COLO829 (cell line): ENCODE data around the gene TACC2.

Source experiments
- DNase-seq: peaks from one replicate; pipeline ENCODE4 v3.0.0; 2012; ENCODE audit warnings: low spot score

Gene TACC2

DNA sequence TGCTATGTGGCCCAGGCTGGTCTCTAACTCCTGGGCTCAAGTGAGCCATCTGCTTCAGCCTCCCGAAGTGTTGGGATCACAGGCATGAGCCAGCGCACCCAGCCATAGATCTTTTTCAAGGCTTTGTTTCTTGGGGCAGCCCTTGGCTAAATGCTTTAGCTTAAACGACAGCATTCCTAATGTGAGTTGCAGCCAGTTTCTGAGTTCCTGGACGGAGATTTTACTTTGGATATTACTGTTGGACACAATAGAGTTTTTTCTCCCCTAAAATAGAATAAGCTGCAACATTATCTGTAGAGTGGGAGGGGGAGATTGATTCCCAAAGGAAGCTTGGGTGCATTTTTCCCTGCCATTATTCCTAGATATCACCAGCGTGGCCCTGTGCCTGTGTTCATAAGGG is 179.1 kb downstream of the TACC2 start:
- no peak for DNase-seq

DNA sequence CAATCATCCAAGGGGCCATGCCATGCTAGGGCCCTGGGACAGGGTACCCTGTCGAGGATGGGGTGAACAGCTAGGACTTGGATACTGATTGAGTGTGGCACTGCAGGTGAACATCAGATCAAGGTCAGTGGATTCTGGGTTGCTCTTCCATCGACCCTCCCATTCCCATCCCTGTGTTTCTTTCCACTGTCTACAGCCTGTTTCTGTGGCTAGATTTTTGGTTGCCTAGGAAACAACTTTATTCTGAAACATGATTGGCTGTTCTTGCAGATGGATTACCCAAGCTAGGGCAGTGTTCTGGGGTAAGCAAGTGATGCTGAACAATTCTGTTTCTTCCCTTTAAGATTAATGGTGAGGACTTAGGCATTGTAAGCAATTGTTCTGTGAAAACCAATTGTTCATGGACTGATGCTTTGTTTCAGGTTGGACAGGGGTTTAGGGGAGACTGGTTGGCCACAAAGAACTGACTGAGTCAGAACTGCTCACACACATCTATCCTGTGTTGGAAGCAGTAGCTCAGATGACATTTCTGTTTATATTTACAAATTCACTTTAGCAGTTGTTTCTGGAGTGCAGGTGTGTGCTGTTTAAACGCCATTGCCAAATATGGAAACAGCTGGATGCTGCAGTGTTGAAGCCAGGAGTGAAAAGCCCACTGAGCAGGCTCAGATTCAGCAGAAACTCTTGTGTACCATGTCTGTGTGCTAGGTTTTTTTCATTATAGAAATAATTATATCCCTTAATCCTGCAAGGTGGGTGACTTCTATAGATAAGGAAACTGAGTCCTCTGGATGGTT is 179.8 kb downstream of the TACC2 start:
- no peak for DNase-seq

DNA sequence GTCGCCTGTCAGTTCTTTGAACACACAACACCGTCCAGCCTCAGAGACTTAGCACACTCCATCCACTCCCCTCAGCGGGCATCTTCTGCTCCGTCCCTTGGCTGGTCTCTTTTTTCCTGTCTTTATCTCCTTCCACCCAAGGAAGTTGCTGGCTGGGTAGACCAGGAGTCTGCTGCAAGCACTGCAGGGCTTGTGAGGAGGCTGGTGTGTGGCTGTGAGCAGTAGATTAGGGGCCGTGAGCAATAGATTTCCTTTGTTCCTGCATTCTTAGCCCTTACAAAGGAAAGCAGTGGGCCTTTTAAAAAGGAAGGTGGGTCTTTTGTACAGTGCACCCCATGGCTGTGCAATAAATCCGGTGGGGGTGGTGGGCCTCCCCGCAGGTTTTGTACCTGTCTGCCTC is 181.8 kb downstream of the TACC2 start:
- no peak for DNase-seq

DNA sequence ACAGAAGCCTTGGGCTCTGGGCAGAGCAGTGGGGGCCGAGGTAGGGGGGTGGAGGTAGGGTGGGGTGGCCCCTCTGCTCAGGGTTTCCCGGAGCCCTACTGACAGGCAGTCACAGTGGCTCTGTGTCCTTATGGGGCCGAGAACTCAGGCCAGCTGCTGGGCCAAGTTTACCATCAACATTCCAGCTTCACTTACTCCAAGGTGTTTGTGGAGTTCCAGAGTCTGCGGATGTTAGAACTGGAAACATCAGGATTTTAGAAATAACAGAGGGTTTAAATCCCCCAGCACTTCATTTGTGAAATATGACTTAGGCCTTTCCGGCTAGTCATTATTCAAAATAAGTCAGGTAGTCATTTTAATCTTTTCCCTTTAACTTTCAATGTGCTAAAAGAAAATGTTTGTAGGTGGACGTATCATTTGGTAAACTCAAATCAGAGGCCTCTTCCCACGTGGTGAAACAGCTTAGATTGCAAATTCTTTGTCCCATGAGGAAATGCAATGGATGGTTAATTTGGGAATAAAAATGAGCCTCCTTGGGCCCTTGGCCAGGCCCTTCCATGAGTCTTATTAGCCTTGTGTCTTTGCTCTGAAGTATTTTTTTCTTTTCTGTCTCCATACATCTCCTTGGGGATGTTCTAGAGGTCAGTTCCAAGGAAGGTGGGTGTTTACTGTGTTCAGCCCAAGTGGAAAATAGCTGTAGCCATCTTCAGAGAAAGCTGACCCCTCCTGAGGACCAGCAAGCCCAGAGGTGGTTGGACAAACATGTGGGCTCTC is 182.5 kb downstream of the TACC2 start:
- no peak for DNase-seq

DNA sequence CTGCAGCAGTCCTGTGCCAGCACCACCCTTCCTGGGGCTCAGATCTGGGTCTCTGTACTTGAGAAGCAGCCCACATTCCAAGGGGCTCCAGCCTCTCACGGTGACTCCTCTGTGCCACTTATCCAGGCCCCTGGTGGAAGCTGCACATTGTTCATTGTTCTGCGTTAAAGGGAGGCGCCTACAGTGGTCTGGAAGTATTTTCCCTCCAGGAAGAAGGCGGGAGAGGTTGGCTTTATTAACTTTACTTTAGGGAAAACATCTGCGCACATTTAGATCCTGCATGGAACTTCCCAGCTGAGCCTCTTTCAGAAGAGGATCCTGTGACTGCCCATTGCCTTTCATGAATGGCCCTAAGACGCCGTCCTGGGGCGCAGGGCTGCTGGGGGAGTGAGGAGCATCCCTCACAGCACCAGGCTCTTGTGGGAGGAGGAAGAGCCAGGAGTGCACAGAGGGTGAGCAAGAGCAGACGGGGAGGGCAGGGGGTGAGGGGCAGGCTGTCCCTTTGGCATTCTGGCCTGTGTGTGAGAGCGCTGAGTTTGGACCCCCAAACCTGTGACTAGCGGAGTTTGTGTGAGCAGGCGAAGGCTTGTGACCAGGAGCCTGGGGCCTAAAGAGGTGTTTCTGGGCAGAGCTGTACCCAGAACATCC is 183.5 kb downstream of the TACC2 start:
- no peak for DNase-seq

DNA sequence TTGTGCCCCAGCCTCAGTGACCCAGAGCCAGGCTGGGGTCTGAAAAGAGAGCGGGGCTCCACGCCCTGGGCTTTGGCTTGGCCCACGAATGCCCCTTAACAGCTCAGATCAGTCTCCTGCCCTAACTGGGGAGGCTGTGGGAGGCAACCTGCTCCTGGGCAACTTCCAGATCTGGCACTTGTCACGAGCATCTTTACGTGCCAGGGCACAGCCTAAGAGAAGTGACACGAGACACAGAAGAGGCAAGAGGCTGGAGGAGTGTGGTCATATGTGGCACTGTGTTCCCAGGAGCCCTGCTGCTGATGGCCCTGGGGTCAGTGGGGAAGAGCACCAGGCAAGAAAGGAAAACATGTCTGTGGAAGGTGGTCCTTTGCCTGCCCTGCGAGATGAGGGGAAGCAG is 184.4 kb downstream of the TACC2 start:
- DNase-seq, result no peak

DNA sequence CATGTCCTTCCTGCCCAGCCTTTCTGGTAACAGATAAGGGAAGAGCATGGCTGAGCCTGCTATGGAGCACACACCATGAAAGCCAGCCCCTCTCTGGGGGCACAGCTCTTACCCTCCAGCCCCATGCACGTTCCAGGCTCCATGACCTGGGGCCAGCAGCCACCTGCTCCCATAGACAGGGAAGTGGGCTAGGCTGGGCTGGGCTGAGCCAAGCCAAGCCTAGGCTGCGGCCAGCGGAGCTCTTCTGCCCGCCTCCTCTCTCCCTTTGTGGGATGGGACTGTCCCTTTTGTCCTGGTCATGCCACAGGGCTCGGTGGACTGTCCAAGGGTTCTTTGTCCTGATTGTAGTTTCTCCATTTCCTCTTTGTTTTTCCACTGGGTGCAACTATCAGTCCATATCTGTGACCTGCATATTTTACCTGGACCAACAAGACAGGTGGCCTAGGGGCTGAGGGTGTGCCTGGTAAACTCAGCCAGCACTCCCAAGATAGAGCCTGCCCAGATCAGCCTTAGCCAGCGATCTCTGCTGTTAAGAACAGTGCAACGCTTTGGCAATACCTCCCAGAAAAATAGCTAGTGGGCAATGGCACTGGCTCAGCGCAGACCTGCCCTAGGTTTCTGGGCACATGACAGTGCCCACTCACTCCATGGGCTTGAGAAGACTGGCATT is 184.9 kb downstream of the TACC2 start:
- no peak for DNase-seq

DNA sequence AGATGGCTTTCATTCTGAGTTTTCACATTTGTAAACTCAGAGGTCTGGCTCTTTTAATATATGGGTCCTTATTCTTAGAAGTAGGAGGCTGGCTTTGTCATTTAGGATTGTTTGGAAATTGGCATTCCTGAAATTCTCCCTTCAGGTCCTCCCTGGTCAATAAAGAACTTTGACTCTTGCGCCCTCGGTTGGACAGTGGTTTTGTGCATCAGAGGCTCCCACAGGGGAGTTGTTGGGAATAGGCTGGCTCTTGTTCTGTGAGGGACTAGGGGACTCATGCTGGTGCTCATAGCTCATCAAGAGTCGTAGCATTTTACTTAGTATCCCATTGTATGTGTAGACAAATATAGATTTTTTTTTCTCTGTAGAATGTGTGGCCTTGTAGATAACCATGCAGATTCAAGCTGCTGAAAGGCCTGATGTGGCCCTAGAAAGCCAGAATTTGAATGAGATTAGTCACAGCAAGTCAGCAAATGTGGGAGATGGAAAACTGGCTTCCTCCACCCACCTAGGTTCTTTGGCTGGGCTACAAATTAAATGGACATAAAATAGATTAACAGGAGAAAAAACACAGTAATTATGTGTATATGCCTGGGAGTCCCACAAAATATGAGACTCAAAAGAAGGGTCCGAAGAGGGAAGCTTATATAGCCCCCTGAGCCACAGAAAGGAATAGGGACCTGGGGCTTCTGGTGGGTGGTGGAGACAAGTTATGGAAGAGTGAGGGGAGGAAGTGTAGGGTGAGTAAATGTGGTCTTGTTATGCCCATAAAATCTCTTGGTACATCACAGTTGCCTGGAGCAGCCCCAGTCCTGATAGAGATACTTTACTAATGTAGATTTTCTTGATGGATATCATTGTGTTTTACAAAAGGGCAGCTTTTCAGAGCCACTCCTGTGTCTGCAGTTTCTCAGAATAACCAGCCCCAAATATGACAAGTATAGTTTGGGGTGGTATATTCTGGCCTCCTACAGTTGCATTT is 187.6 kb downstream of the TACC2 start:
- DNase-seq, result no peak

DNA sequence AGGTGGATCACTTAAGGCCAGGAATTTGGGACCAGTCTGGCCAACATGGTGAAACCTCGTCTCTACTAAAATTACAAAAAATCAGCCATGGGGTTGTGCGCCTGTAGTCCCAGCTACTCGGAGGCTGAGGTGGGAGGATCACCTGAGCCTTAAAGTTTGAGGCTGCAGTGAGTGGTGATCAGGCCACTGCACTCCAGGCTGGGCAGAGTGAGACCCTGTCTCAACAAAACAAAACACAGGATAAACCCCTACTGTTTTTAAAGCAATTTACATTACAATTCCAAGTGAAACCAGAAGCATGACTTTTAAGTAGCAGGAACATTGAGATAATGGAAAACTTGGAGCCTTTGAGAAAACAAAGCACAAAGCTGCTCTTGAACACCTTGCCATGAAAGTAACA is 189.7 kb downstream of the TACC2 start:
- no peak for DNase-seq

DNA sequence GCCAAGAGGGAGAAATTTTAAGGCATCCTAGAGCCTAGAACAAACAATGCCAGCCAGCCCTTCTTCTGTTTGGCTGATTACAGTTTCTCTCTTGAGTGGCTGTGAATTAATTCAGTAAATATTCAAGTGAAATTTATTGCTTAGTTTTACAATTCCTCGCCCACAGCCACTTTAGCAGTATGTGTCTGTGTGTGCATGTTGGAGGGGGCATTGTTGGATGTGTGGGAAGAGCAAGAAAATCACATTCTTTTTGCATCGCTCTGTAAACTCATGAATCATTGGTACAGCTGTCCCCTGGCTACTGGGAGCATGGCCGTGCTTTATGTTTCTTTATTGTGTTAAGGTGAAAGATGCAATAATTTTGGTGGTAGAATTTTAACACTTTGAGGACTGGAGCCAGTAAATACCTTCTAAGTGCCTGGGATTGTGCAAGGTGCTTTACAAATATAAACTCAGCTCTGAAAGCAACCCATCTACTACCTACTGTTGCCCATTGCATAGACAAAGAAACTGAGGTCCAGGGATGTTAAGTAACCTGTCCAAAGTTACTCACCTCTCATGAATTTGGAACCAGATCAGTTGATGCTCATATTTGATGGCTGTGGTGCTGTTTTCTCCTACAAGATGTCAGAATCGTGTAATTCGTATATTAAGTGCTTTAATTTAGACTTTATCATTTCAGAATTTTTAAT is 192.2 kb downstream of the TACC2 start:
- DNase-seq, result no peak

DNA sequence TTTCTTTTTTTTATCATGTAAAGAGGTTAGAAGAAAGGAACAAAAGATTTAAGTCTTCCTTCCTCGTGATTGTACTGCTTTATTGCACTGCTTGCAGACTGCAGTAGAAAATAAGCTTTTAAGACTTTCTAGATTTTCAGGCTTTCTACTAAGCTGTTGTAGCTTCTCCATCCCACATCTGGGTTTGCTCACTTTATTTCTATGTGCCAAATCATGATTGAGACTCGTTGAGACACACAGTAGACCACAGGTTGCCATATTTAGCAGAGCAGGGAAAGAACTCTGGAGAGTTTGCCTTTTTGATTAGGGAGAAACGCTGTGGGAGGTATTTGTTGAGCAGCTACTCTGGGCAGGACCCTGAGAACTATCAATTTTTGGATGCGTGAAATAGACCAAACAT is 192.9 kb downstream of the TACC2 start:
- DNase-seq, result no peak

DNA sequence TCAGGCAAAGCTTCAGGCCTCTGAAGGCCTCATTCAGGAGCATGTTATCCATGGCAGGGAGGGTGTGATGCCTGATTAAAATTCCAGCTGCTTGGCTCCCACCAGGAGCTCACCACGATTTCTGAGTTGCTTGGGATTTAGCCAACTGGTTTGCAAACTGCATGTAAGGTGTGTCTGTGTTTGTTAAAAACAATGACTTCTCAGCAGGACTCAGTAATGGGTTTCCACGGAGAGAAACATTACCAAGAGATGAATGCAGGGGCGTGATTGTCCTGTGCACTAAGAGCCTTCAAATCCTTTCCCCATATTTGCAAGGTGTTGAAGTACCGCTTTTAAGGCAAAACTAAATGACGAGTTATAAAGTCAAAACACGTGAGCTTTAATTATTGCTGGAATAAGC is 193.3 kb downstream of the TACC2 start:
- DNase-seq, result no peak

DNA sequence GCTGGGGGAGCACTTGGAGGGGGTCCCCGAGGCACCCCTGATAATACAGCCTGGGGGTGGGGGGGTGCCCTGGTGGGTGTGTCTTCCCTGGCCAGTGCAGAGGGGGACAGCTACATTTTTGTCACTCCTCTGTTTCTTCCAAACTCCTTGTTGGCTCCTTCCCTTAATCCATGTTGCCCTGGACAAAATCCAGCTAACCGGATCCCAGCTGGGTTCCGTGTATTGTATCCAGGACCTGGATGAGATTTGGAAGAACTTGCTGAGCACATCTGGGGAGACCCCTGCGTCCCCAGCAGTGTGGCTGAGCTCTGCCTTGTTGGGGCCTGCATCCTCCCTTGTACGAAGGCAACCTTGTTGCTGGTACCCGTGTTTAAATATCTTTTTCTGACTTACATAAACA is 195.3 kb downstream of the TACC2 start:
- no peak for DNase-seq

DNA sequence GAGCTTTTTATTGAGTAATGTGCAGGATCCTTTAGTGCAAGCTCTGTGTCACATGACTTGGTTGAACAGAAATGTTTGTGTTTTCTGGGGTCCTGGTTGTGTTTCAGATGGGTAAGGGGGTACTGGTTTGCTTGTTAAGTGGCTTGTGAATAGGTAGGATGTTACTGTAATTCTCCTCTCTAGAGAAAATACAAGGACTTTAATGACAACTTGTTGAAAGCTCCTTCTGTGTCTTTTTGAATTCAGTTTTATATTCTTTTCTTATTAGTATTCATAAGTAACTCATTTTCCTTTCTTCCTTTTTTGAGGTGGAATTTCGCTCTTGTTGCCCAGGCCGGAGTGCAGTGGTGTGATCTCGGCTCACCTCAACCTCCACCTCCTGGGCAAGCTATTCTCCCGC is 196.7 kb downstream of the TACC2 start:
- no peak for DNase-seq

DNA sequence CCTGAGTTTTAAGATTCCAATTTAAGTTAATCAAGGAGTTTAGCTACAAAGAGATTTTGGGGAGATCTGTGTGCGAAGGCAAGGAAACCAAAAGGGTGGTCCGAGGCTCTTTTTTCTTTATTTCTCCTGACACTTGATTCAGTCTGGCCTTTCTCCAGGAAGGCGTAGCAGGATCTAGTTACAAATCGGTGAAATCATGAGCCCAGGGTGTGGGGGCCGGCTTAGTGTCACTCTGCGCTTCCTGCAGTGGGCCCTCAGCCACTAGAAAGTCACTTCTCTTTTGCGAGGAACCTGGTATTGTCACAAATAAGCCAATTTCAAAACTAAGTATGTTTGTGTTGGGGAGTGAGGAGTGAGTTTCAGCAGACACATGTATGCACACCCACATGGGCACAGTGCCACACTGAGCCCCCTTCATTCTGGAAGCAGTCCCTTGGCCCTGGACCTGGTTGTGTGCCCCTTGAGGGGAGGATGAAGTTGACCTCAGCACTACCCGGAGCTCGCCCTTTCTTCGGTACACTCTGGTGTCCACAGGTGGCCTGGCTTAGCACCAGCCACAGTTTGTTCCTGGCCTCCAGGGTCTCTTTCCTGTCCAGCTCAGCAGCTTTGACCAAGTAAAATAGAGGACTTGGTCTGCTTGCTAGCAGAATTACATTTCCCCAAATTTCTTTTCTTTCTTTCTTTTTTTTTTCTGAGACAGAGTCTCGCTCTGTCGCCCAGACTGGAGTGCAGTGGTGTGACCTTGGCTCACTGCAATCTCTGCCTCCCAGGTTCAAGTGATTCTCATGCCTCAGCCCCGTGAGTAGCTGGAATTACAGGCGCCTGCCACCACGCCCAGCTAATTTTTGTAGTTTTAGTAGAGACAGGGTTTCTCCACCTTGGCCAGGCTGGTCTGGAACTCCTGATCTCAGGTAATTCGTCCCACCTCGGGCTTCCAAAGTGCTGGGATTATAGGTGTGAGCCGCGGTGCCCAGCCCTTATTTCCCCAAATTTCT is 198.2 kb downstream of the TACC2 start:
- no peak for DNase-seq

DNA sequence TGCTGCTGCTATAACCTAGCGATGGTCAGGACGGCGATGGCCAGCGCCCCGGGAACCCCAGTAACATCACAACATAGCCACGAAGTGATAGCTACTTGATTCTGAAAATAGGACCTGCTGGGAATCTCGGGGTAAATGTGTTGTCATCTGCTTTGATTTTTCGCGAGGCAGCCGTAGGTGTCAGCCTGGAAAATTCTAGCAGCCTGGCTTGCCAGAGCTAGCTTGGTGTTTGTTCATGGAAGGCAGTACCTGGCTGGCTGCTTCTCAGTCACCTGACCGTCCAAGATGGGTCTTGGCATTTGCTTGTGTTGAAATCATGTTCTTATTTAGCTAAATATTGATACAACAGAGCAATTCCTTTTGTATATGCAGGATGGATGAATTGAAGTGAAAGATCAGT is 199.7 kb downstream of the TACC2 start:
- DNase-seq, result no peak

DNA sequence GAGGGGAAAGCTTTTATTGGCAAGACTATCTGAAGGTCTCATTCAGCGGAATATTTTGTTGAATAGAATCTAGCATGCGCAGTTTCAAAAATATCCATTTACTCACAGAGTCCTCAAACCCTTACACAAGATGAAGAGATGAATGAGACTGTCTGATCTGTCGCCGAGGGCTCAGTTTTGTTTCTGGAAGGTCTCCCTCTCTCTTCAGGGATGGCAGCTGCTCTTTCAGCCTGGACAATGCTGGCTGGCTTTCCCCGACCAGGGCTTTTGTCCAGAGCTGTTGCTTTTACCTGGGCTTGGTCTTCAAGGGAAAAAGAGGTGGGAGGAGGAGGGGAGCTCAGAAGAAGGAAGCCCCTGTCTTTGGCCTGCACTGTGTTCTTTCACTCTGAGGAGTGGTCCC is 200.2 kb downstream of the TACC2 start:
- no peak for DNase-seq

DNA sequence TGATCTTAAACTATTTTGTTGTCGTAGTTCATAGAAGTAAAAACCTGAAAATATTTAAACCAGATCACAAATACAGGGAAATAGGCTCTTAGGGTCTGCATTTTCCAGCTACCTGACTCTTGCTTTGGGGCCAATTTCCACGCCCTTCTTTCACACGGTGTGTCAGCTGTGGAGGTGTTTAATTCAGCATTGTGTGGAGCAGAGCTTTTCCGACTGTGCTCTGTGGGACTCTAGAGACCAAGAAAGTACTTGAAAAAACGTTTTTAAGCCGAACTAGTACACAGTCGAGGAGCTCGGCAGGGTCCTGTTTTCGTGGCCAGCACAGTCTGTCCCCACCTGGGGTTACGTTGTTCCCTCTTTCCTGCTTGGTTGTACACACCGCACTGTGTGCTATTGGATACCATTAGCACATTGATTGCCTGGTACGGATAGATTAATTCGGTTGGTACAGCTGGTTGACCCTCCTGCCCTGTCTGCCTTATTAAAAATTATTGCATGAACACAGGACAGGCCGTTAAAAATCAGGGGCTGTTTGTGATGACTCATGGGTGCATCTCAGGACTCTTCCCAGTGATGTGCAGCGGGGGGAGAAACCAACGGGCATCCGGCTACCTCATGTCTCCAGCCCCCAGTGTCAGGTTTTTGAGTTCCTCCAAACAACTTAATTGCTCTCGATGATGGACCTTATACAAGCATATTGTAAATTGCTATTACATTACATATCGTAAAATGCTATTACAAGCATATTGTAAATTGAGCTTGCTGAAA is 201.4 kb downstream of the TACC2 start:
- no peak for DNase-seq
